ENCODE data around the gene HLA-DOA.
A peak's percentile ranks its signal among the peaks of the same experiment; 100 is the strongest.

Gene HLA-DOA

DNA sequence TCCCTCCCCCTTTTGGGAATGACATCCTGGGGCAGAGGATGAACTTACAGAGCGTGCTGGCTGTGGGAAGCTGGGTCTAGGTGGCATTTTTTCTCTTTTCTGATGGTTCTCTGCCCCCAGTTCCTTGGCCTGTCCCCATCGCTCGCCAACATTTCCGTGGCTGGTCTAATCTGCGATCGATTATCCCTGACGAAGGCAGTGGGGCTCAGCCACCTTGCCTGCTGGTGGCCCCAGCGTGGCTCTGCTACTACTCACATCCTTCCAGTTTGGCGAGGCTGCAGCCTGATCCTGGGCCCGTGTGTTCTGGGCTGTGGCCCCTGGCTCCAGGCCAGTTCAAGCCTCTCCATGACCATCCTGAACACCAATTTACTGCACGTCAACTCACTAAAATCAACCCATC, 6.4 kb upstream of the HLA-DOA start:
- no peak for DNase-seq

DNA sequence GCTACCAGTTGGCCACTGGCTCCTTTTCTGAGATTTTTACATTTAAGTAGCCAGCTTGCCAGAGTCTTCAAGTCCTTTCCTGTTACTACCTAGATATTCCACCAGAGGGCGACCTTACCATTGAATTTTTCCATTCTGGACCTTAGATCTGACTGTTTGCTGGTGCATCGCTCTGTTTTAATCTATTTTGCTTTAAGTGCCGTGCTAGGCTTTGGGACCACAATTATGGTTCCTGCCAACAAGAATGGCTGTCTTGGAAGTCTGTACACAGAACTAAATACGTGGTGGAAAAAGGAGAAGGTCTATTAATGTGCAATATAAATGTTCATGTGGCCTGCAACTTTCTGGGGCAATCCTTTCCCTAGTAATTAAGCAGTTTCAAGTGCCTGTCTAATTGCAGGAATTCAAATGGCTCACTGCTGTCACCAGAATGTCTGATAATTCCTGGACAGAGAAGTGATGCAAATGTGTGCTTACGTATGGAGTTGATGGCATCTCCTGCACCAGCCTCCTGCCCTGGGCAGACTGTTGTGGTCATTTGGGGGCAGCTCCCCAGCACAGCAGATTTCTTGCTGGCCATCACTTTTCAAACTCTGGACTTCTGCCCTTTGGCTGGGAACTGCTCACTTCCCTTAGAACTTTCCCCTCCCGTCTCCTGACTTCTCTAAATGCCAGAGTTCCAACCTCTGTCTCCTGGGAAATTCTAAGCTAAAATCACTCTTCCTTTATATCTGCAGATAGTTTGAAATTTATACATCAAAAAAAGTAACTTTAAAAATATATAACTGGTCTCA, 5.6 kb upstream of the HLA-DOA start:
- peak; percentile 86 for DNase-seq

DNA sequence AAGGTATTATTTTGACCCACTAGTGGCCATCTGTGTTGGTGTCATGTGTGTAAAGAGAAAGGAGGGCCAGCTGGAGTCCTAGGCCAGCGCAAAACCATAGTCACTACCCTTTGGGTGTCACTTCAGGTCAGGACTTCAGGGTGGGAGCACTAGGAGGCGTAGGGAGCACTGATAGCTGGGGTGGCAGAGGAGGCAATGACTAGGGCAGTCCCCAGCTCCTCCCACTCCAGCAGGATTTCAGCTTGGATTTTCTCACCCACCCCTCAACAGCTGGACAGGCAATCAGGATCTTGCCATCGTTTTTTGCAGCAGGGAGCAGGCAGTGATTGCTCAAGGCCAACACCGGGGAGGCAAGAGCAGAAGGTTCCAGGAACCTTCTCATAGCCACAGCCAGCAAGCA, 4.2 kb upstream of the HLA-DOA start:
- DNase-seq = no peak

DNA sequence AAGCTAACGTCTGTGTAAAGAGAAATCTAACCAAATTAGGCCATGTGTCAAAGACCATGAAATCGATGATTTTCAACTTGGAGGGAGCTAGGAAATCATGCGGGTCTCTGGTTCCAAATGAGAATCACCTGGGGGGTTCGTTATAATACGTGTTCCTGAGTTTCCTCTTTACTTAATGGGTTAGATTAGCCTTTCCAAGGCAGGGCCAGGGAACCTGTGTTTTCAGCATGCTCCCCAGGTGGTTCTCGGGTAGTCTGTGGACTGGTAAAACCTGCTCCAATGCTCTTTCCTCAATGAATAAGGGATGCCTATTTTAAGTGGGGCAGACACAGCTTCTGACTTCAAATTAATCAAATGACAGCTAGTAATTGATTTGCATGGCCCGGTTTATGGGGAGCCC, 965 bp upstream of the HLA-DOA start:
- no peak for DNase-seq

DNA sequence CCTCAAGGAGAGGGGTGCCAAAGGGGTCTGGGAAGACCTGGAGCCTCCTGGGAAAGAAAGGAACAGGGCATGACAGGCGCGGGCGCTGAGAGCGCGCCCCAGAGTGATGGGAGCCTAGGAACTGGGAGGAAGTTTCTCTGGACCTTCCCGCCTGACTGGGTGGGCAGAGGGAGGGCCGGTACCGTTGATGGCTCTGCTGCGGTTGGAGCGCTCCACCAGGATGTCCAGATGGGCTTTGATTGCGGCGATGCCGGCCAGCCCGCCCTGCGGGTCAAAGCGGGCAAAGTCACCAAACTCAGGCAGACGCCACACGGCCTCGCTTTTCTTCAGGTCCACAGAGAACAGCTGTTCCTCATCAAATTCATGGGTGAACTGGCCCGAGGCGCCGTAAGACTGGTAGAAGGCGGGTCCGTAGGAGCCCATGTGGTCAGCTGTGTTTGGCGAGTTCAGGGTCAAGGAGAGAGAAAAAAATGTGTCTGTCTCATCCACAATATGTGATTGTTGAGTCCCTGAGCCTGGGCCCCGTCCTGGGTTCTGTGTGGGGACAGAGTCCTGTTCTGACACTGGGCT, 1.5 kb downstream of the HLA-DOA start:
- DNase-seq = peak; percentile 10

DNA sequence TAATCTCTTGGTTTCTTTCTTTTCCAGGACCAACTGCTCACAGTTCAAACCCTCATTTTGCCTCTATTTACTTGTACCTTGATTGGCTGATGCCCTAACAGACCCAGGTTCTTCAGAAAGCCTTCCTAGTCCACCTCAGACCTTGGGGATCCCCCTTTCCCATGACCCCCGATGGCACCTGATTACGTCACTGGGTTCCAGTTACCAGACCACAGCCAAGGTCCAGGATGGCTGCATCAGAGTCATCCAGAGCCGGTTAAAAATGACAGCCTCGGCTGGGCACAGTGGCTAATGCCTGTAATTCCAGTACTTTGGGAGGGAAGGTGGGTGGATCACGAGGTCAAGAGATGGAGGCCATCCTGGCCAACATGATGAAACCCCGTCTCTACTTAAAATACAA, 4.5 kb downstream of the HLA-DOA start:
- no peak for DNase-seq

DNA sequence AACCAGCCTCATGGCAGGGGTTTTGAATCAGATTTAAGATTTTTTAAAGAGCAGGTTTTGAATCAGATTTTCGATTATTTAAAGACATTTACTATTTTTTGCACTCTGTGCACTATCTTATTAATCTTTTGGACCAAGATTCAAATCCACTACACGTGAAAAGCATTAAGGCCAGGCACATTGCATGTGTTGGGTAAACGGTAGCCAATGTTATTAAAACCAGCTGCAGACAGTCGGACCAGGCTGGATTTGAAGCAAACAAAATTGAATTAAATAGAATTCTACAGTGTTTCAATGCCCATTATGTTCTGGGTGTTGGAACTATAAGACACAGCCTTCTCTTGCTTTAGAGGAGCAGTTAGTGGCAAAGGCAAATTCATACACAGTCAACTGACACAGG, 7.7 kb downstream of the HLA-DOA start:
- DNase-seq = no peak

DNA sequence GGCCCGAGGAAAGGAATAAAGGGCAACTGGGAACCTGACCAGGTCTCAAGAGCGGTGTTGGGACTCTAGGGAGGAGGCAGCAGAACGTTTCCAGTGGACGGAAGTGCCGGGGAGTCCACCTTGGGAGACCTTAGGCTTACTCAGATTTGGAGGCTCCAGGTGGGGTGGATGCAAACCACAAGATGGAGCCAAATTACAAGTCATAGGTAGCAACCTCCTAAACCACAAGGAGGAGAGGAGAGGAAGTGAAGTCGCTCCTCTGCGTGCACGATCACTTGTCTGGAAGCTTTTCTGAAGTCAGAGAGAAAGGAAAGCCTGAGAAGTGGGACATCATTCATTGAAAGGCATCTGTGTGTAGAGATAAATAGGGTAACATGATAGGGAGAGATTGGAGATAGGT, 9.3 kb downstream of the HLA-DOA start:
- DNase-seq = peak; percentile 49

DNA sequence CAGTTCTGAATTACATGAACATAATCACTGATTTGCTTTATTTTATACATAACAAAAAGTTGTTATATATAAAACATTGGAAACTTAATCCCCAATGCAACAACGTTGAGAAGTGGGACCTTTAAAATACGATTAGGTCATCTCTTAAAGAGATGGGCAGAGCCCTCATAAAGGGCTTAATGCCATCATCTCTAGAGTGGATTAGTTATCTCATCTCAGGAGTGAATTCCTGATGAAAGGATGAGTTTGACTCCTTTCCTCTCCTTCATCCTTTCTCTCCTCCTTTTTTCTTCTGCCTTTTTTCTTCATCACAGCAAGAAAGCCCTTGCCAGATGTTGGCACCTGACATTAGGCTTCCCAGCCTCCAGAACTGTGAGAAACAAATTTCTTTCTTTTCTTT, 13.9 kb downstream of the HLA-DOA start:
- DNase-seq = no peak

DNA sequence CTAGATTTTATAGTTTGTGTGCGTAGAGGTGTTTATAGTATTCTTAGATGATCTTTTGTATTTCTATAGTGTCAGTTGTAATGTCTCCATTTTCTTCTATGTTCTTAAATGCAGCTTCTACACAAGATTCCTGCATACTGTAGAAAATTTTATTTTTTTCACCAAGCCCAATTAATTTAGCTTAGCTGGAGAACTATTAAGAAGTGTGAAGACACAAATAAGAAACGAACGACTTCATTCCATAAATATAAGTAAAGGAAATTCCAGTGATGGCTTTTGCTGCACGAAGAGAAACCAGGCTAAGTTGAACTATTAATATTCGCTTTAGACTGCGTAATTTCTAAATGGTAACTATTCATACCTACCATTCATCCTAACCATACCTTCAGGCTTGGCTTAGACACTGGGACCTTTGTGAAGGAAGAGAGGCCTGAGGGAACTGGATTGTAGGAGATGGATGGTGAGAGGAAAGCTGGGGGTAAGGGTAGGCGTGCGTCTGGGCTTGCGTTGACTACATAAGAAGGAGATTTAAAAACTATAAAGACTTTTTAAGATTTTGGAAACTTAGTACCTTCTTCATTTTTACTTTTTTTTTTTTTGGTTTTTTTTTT, 15.9 kb downstream of the HLA-DOA start:
- no peak for DNase-seq

DNA sequence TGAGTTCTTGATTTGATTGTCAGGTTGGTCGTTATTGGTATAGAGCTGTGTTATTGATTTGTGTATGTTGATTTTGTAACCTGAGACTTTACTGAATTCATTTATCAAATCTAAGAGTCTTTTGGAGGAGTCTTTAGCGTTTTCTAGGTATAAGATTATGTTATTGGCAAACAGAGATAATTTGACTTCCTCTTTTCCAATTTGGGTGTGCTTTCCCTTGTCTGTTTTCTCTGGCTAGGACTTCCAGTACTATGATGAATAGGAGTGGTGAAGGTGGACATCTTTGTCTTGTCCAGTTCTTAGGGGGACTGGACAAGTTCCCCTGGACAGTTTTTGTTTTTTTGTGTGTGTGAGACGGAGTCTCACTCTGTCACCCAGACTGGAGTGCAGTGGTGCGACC, 17.4 kb downstream of the HLA-DOA start:
- no peak for DNase-seq

DNA sequence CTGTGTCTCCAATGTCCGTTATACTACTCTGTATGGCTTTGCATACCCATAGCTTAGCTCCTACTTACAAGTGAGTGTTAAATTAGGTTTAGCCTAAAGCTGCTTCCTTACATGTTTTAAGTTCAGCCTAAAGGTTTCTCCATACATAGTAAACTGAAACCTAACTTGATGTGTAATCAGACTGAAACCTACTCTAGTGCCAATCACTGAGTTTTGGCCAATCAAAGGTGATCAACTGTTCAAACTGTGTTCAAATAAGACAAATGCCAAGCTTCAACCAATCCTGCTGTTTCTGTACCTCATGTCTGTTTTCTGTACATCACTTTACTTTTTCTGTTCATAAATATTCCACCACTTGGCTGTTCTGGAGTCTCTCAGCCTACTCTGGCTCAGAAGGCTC, 20.0 kb downstream of the HLA-DOA start:
- no peak for DNase-seq

DNA sequence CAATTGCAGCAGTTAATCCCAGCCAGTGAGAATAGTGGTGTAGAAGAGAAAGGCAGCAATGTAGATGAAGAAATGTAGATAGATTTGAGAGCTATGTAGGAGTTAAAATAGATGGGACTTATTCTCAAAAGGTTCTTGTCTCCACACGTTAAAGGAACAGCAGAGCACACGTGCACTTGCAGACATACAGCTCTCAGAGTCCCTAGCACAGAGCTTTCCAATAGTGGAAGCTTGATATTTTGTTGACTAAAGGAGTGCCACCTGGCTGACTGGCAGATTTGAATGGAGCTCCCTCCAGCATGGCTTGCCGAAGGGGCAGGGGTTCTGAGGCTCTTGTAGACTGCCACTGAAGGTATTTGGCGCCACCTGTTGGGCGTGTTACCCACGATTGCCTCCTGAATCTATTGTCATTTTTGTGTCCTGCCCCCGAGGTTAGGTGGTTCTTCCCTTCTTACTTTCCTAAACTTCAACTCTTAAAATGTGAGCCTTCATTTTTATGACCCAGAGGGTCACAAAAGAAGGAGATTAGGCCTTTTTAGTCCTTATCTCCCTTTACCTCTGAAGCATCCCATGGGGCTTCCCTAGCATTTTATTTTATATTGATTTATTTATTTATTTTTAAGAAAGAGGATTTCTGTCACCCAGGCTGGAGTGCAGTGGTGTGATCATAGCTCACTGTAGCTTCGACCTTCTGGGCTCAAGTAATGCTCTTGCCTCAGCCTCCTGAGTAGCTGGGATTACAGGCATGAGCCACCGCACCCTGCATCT, 24.6 kb downstream of the HLA-DOA start:
- peak; percentile 97 for DNase-seq

DNA sequence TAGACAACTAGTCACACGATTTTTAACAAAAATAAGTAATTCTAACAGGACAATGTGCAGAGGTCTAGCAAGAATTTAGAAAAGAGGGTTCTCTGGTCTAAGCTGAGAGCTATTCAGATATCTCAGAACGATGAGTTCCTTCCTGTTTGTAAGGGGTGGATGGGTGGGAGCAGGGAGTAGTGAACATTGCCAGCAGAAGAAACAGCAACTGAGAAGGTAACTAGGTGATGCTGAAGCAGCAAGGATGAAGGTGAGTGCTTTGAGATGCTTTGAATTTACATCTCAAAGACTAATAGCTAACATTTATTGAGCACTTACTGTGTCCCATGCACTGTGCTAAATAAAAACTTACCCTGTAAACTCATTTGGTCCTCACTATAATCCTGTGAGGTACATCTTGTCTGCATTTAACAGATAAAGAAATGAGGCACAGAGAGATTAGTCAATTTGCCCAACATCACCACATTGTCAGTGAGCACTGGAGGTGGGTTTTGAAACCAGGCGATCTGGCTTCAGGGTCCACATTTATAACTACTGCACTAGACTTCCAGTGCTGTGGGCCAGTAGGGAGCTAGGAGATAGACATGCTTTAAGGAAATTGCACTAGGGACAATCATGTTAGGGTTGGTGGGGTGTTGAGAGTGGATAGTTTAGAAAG, 25.3 kb downstream of the HLA-DOA start:
- peak; percentile 37 for DNase-seq

DNA sequence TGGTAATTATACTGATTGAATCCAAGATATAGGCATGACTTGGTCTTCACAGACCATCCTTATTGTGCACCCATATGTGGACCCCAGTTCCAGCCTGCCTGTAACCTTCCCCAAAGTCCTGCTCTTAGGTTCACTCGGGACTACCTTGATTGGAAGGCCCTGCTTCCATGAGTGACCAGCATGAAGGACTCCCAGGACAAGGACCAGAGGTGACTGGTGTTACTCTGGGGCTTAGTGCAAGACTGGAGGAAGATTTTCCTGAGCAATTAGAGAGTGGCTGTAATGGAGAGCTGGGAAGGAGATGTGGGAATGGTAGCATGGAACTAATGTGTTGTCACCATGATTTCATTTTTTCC, 25.9 kb downstream of the HLA-DOA start:
- peak; percentile 24 for DNase-seq

DNA sequence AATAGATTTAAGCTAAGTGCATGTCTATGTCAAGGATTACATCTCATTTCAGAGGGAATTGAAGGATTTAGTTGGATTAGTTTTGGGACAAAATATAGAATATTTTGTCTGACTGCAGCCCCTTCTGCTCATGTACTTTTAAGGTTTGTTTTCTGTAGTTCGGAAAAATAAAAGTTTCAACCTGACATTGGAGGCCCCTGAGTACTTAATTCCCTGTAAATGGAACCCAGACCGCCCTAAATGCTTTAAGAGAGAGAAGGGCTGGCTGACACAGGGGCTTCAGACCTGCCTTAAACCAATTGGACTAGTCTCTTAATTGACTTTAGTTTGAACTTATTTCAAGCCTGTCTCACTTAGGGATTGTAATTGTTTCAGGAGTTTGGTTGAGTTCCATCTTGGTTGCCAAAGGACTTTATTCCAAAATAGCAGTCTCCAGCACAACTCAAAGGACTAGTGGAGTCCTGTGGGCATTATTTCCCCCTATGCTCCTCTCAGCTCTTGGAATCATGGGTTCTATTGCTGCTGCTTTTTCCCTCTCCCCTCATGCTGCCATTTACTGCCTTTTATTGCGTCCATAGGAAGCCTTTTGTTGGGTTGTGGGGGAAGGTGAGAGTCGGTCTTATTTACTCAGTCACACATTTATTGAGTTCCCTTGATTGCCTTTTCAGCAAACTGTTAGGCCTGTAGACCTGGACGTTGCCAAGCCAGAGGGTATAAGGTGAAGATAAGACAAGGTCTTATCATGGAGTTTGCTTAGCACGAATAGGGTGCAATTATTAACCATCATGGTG, 26.5 kb downstream of the HLA-DOA start:
- peak; percentile 41 for DNase-seq

DNA sequence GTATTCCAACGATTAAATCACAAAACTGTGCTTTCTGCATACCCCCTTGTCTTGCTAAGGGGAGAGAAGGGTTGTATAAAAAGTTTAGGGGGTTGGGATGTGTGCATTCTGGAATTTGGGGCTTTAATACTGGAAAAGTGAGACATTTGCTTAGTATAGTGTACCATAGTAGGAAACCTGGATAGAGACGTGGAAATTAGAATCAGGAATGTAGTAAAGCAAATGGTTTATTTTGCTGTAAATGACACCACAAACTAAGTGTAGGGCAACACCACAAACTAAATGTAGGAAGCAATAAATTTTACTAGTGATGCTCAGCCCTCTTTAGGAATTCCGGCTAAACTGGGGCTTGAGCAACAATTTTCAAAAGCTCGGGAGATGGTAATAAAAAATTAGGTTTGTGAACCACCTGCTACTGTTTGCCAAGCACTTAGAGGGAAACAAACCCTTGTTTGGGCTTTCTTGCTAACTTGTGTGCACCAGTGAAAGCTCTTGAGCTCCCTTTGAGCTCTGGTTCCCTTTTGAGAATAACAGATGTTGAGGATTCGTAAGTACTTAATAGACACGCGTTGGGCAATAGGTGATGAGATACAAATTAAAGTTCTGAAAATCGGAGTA, 27.2 kb downstream of the HLA-DOA start:
- peak; percentile 91 for DNase-seq

DNA sequence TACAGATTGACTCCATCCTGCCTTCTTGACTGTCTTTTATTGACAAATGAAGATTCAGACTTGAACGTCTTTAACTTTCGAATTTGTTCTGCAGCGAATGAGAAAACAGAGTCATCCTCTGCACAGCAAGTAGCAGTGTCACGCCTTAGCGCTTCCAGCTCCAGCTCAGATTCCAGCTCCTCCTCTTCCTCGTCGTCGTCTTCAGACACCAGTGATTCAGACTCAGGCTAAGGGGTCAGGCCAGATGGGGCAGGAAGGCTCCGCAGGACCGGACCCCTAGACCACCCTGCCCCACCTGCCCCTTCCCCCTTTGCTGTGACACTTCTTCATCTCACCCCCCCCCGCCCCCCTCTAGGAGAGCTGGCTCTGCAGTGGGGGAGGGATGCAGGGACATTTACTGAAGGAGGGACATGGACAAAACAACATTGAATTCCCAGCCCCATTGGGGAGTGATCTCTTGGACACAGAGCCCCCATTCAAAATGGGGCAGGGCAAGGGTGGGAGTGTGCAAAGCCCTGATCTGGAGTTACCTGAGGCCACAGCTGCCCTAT, 28.8 kb downstream of the HLA-DOA start:
- peak; percentile 50 for DNase-seq

DNA sequence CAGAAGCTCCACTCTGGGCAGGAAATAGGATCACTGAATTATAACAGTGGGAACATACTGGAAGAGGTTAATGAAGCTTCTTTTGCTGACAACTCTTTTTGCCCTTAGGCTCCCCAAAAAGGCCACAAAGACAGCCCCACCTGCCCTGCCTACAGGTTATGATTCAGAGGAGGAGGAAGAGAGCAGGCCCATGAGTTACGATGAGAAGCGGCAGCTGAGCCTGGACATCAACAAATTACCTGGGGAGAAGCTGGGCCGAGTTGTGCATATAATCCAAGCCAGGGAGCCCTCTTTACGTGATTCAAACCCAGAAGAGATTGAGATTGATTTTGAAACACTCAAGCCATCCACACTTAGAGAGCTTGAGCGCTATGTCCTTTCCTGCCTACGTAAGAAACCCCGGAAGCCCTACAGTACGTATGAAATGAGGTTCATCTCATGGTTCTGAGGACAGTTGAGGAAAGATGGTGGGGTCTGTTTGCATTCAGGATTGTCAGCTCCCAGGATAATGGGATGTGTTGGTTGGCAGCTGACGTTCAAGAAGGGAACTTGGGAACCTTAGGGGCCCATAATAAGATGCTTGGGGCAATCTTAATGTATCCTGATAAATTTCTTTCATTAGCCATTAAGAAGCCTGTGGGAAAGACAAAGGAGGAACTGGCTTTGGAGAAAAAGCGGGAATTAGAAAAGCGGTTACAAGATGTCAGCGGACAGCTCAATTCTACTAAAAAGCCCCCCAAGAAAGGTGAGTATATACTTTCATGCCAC, 29.5 kb downstream of the HLA-DOA start:
- peak; percentile 53 for DNase-seq

DNA sequence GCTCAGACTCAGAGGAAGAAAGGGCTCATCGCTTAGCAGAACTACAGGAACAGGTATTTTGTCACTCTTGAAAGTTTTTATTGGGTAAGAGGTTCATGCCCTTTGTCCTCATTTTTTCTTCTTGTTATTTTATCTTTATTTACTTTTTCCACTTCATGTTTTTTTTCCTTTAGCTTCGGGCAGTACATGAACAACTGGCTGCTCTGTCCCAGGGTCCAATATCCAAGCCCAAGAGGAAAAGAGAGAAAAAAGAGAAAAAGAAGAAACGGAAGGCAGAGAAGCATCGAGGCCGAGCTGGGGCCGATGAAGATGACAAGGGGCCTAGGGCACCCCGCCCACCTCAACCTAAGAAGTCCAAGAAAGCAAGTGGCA, 31.5 kb downstream of the HLA-DOA start:
- no peak for DNase-seq
